H9 (cell line): Measurements from ENCODE around the gene PIP4K2A. TPM values are rescaled to one million over a fixed set of nuclear protein-coding genes. Genes with fewer than 3 reads are reported as not detected.

ENCODE experiments used
- DNase-seq: peaks from one replicate; pipeline ENCODE4 v3.0.0-alpha.2; 2017
- H2AFZ ChIP-seq: one replicate; pipeline ENCODE4 v1.6.1; 2013; ENCODE audit warnings: mild to moderate bottlenecking, low read length, control low read depth, moderate library complexity
- H2AK5ac ChIP-seq: 2 replicates; pipeline ENCODE4 v1.6.1; 2013; ENCODE audit warnings: low read length, control low read depth, mixed read lengths; ENCODE audit not compliant: insufficient read length
- H2BK120ac ChIP-seq: one replicate; pipeline ENCODE4 v1.6.1; 2013; ENCODE audit warnings: low read depth, mild to moderate bottlenecking, low read length, control low read depth, inconsistent platforms; ENCODE audit not compliant: poor library complexity, severe bottlenecking
- H2BK12ac ChIP-seq: 2 replicates; pipeline ENCODE4 v1.6.1; 2013; ENCODE audit warnings: low read length, control low read depth, mixed read lengths, low read depth; ENCODE audit not compliant: insufficient read length
- H2BK15ac ChIP-seq: 2 replicates; pipeline ENCODE4 v1.6.1; 2013; ENCODE audit warnings: low read depth, low read length, control low read depth
- H2BK20ac ChIP-seq: one replicate; pipeline ENCODE4 v1.6.1; 2013; ENCODE audit warnings: low read depth, mild to moderate bottlenecking, low read length, control low read depth, inconsistent platforms; ENCODE audit not compliant: poor library complexity, severe bottlenecking
- H2BK5ac ChIP-seq: 2 replicates; pipeline ENCODE4 v1.6.1; 2013; ENCODE audit warnings: low read length, control low read depth, mixed read lengths; ENCODE audit not compliant: insufficient read length
- H3K14ac ChIP-seq: 2 replicates; pipeline ENCODE4 v1.6.1; 2013; ENCODE audit warnings: low read length, control low read depth; ENCODE audit not compliant: insufficient read depth
- H3K18ac ChIP-seq: 2 replicates; pipeline ENCODE4 v1.6.1; 2013; ENCODE audit warnings: low read depth, mild to moderate bottlenecking, mixed read lengths, low read length, control low read depth; ENCODE audit not compliant: insufficient read length
- H3K23ac ChIP-seq: 2 replicates; pipeline ENCODE4 v1.6.1; 2013; ENCODE audit warnings: low read length, control low read depth, mixed read lengths, low read depth; ENCODE audit not compliant: insufficient read length
- H3K23me2 ChIP-seq: 2 replicates; pipeline ENCODE4 v1.6.1; 2013; ENCODE audit warnings: low read depth, mild to moderate bottlenecking, mixed read lengths, low read length, control low read depth; ENCODE audit not compliant: insufficient read length, poor library complexity, severe bottlenecking
- H3K27ac ChIP-seq: 2 replicates; pipeline ENCODE4 v1.5.1; 2013; ENCODE audit warnings: low read length, control low read depth, mixed read lengths, low read depth; ENCODE audit not compliant: insufficient read length
- H3K27me3 ChIP-seq: 2 replicates; pipeline ENCODE4 v1.6.1; 2013; ENCODE audit warnings: low read length, control low read depth, inconsistent platforms; ENCODE audit not compliant: insufficient read depth
- H3K4ac ChIP-seq: 2 replicates; pipeline ENCODE4 v1.6.1; 2013; ENCODE audit warnings: low read depth, mild to moderate bottlenecking, control low read depth, inconsistent platforms, low read length, moderate library complexity
- H3K4me1 ChIP-seq: 2 replicates; pipeline ENCODE4 v1.6.1; 2013; ENCODE audit warnings: low read length, control low read depth, inconsistent platforms; ENCODE audit not compliant: insufficient read depth
- H3K4me2 ChIP-seq: 2 replicates; pipeline ENCODE4 v1.6.1; 2013; ENCODE audit warnings: low read length, control low read depth, mixed read lengths; ENCODE audit not compliant: insufficient read length, insufficient read depth
- H3K56ac ChIP-seq: 2 replicates; pipeline ENCODE4 v1.6.1; 2013; ENCODE audit warnings: low read depth, mild to moderate bottlenecking, mixed read lengths, low read length, control low read depth; ENCODE audit not compliant: insufficient read length
- H3K79me1 ChIP-seq: 2 replicates; pipeline ENCODE4 v1.6.1; 2013; ENCODE audit warnings: low read depth, mild to moderate bottlenecking, moderate library complexity, low read length, control low read depth, inconsistent platforms; ENCODE audit not compliant: insufficient read depth, poor library complexity, severe bottlenecking
- H3K79me2 ChIP-seq: 2 replicates; pipeline ENCODE4 v1.6.1; 2013; ENCODE audit warnings: low read length, control low read depth, inconsistent platforms; ENCODE audit not compliant: insufficient read depth
- H3K9ac ChIP-seq: 2 replicates; pipeline ENCODE4 v1.6.1; 2013; ENCODE audit warnings: low read length, control low read depth, mixed read lengths; ENCODE audit not compliant: insufficient read length; ENCODE audit errors: extremely low read depth
- H3K9me3 ChIP-seq: one replicate; pipeline ENCODE4 v1.6.1; 2013; ENCODE audit warnings: low read depth, low read length, inconsistent platforms; ENCODE audit not compliant: control insufficient read depth
- H3T11ph ChIP-seq: one replicate; pipeline ENCODE4 v1.6.1; 2013; ENCODE audit warnings: mild to moderate bottlenecking, low read length, control low read depth, inconsistent platforms
- H4K20me1 ChIP-seq: one replicate; pipeline ENCODE4 v1.6.1; 2013; ENCODE audit not compliant: control insufficient read depth, insufficient read length, insufficient read depth
- H4K5ac ChIP-seq: 2 replicates; pipeline ENCODE4 v1.6.1; 2013; ENCODE audit warnings: low read depth, mild to moderate bottlenecking, mixed read lengths, low read length, control low read depth; ENCODE audit not compliant: insufficient read length
- H4K8ac ChIP-seq: replicated peaks from 2 replicates; pipeline ENCODE4 v1.6.1; 2013; ENCODE audit warnings: low read length, control low read depth, mixed read lengths, low read depth; ENCODE audit not compliant: insufficient read length
- H4K91ac ChIP-seq: 2 replicates; pipeline ENCODE4 v1.6.1; 2013; ENCODE audit warnings: low read depth, mild to moderate bottlenecking, moderate library complexity, mixed read lengths, low read length, control low read depth; ENCODE audit not compliant: insufficient read length
- H3K27ac Mint-ChIP-seq, 3 experiments: 2 replicates in 2 of 3; 3 replicates in 1 of 3; pipeline ENCODE4 v1.8.0; 2020 to 2021; ENCODE audit warnings: mixed read lengths in 3 of 3, mild to moderate bottlenecking in 1 of 3, moderate library complexity in 1 of 3
- H3K27me3 Mint-ChIP-seq: 2 replicates; pipeline ENCODE4 v1.8.0; 2021; ENCODE audit warnings: low read depth, mild to moderate bottlenecking, moderate library complexity, mixed read lengths
- H3K36me3 Mint-ChIP-seq, 3 experiments: 2 replicates in 2 of 3; 3 replicates in 1 of 3; pipeline ENCODE4 v1.8.0; 2020 to 2021; ENCODE audit warnings: low read depth in 3 of 3, mixed read lengths in 3 of 3; ENCODE audit not compliant: insufficient read depth in 1 of 3
- H3K4me1 Mint-ChIP-seq, 2 experiments: 2 replicates each; pipeline ENCODE4 v1.8.0; 2020; ENCODE audit warnings: mixed read lengths in 2 of 2
- H3K4me3 Mint-ChIP-seq, 2 experiments: 2 replicates in 1 of 2; 3 replicates in 1 of 2; pipeline ENCODE4 v1.8.0; 2020 to 2021; ENCODE audit warnings: mild to moderate bottlenecking in 2 of 2, mixed read lengths in 2 of 2, moderate library complexity in 1 of 2
- H3K9me3 Mint-ChIP-seq, 2 experiments: 2 replicates in 1 of 2; 3 replicates in 1 of 2; pipeline ENCODE4 v1.8.0; 2020; ENCODE audit warnings: mild to moderate bottlenecking in 2 of 2, mixed read lengths in 2 of 2, moderate library complexity in 1 of 2
- WGBS: extraction: QIAGEN DNeasy Blood & Tissue Kit; methylation state at CpG from one replicate; pipeline ENCODE4 v1.1.7; 2013; ENCODE audit warnings: missing lambda C conversion rate, low lambda C conversion rate, mixed read lengths; ENCODE audit not compliant: insufficient read length; ENCODE audit errors: extremely low coverage; 5-methylcytosine and 5-hydroxymethylcytosine counted together
- total RNA-seq: library from RNA; stranded (reverse); gene quantifications from 2 replicates; pipeline ENCODE4 v1.2.1, GENCODE V29; 2021
- TF ChIP-seq, protein P1 (sequence below): fragments of 200-600 bp; sonication (generic); conservative IDR thresholded peaks from 3 replicates; pipeline ENCODE4 v1.8.0; 2021; ENCODE audit warnings: antibody characterized with exemption, mild to moderate bottlenecking

PIP4K2A gene
- total RNA-seq, 1 experiment from 2014 or later: 33.6 TPM

DNA sequence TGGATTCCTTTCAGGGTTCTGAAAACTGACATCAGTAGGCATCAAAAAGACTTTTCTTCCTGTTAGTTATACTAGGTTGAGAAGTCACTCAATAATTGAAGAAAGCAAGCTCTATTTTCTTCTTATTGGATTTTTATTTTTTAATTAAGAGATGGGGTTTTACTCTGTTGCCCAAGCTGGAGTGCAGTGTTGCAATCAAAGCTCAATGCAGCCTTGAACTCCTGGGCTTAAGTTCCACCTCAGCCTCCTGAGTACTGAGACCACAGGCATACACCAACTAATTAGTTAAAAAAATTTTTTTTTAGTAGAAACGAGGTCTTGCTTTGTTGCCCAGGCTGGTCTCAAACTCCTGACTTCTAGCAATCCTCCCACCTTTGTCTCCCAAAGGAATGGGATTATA, 28.0 kb downstream of the PIP4K2A start:
- H4K8ac ChIP-seq: no peak overlapping the region
- H2BK20ac ChIP-seq: no peak overlapping the region
- no peak overlapping the region for H3K18ac ChIP-seq
- no peaks in the 10 kb centered on the region for H3K27me3 ChIP-seq
- TF ChIP-seq, protein P1, sequence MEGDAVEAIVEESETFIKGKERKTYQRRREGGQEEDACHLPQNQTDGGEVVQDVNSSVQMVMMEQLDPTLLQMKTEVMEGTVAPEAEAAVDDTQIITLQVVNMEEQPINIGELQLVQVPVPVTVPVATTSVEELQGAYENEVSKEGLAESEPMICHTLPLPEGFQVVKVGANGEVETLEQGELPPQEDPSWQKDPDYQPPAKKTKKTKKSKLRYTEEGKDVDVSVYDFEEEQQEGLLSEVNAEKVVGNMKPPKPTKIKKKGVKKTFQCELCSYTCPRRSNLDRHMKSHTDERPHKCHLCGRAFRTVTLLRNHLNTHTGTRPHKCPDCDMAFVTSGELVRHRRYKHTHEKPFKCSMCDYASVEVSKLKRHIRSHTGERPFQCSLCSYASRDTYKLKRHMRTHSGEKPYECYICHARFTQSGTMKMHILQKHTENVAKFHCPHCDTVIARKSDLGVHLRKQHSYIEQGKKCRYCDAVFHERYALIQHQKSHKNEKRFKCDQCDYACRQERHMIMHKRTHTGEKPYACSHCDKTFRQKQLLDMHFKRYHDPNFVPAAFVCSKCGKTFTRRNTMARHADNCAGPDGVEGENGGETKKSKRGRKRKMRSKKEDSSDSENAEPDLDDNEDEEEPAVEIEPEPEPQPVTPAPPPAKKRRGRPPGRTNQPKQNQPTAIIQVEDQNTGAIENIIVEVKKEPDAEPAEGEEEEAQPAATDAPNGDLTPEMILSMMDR: no peak
- H3K9ac ChIP-seq: no peak overlapping the region
- Mint-ChIP-seq H3K27me3 (no peaks in the 10 kb centered on the region), H3K4me1 (peaks cover 67% of the 10 kb centered on the region in 2 experiments), H3K27ac (0 out of 7 replicates have a peak overlapping the region, but pooled peaks of 1 of the 3 experiments have one; percentile 28), H3K9me3 (peaks cover 0 to 5% of the 10 kb centered on the region in 2 experiments; a peak in 2 of 5 replicates), H3K36me3 (peaks cover 0 to 14% (median 5%) of the 10 kb centered on the region in 3 experiments; a peak in 5 of 7 replicates), H3K4me3 (no peak overlapping the region)
- no peak overlapping the region for H2BK15ac ChIP-seq
- WGBS: no CpG with 5 or more reads among the region's 1 CpG
- peaks cover 17% of the 10 kb centered on the region for H3K4me1 ChIP-seq
- H3K23me2 ChIP-seq: no peaks in the 10 kb centered on the region
- H3K23ac ChIP-seq: no peak overlapping the region
- H4K20me1 ChIP-seq: no peaks in the 10 kb centered on the region
- H2AFZ ChIP-seq: no peak overlapping the region
- no peaks in the 10 kb centered on the region for H3K9me3 ChIP-seq
- no peak overlapping the region for H4K91ac ChIP-seq
- no peak overlapping the region for H2BK120ac ChIP-seq
- H3K27ac ChIP-seq: no peak overlapping the region
- no peak for DNase-seq
- H3K14ac ChIP-seq: no peak overlapping the region
- H3K4ac ChIP-seq: no peak overlapping the region
- no peak overlapping the region for H2BK12ac ChIP-seq
- no peak overlapping the region for H3K56ac ChIP-seq
- H3T11ph ChIP-seq: no peak overlapping the region
- no peak overlapping the region for H3K4me2 ChIP-seq
- H3K79me2 ChIP-seq: peaks cover 22% of the 10 kb centered on the region; the same call in 1 of the 2 replicates
- peaks cover 2% of the 10 kb centered on the region for H3K79me1 ChIP-seq
- no peak overlapping the region for H4K5ac ChIP-seq
- no peak overlapping the region for H2AK5ac ChIP-seq
- H2BK5ac ChIP-seq: no peak overlapping the region
